Activated CD8-positive, alpha-beta T cell treated with anti-CD3 and anti-CD28 coated beads for 36 hours (primary cell): ENCODE results near the gene PLPPR5. TPM values are rescaled to one million over a fixed set of nuclear protein-coding genes. Genes with fewer than 3 reads are reported as not detected.

ENCODE experiments used
- ATAC-seq: fragments of 200-7000 bp; cut with Tn5 transposase; one replicate; pipeline ENCODE4 v1.10.0; 2021; ENCODE audit warnings: mild to moderate bottlenecking, moderate library complexity
- CTCF ChIA-PET: fragments of 350-600 bp; sonication (Branson Sonifier 250); formaldehyde crosslinking; loops from one replicate; lab custom pipeline; 2021; ENCODE audit warnings: antibody characterized with exemption; lab: Charles Lee
- POLR2A ChIA-PET: fragments of 350-600 bp; sonication (Branson Sonifier 250); formaldehyde crosslinking; loops from one replicate; lab custom pipeline; 2021; ENCODE audit warnings: antibody characterized with exemption; lab: Charles Lee
- DNase-seq: peaks from one replicate; pipeline ENCODE4 v3.0.0-alpha.2; 2020
- H3K27ac Mint-ChIP-seq: one replicate; pipeline ENCODE4 v1.8.0; 2021; ENCODE audit warnings: mild to moderate bottlenecking, mixed read lengths
- H3K27me3 Mint-ChIP-seq: one replicate; pipeline ENCODE4 v1.8.0; 2021; ENCODE audit warnings: mixed read lengths
- H3K36me3 Mint-ChIP-seq: one replicate; pipeline ENCODE4 v1.8.0; 2021; ENCODE audit warnings: low read depth, mixed read lengths
- H3K4me1 Mint-ChIP-seq: one replicate; pipeline ENCODE4 v1.8.0; 2021; ENCODE audit warnings: low read depth, mixed read lengths
- H3K4me3 Mint-ChIP-seq: one replicate; pipeline ENCODE4 v1.8.0; 2021; ENCODE audit warnings: mild to moderate bottlenecking, moderate library complexity, mixed read lengths
- H3K9me3 Mint-ChIP-seq: one replicate; pipeline ENCODE4 v1.8.0; 2021; ENCODE audit warnings: mixed read lengths
- intact Hi-C: fragments of 100-400 bp; cut with micrococcal nuclease; formaldehyde crosslinking; loops from one replicate; pipeline ENCODE4 v1.10.0; 2022
- total RNA-seq, 2 experiments: library from RNA; stranded (reverse); gene quantifications; one replicate each; pipeline ENCODE4 v1.2.3, GENCODE V29; 2021
- TF ChIP-seq, protein P1 (sequence below): fragments of 200-600 bp; IDR thresholded peaks from one replicate; pipeline ENCODE4 v1.8.0; 2022; ENCODE audit warnings: antibody characterized with exemption, mild to moderate bottlenecking

PLPPR5 gene
- total RNA-seq, 2 experiments from 2014 or later: 0.07 TPM

DNA sequence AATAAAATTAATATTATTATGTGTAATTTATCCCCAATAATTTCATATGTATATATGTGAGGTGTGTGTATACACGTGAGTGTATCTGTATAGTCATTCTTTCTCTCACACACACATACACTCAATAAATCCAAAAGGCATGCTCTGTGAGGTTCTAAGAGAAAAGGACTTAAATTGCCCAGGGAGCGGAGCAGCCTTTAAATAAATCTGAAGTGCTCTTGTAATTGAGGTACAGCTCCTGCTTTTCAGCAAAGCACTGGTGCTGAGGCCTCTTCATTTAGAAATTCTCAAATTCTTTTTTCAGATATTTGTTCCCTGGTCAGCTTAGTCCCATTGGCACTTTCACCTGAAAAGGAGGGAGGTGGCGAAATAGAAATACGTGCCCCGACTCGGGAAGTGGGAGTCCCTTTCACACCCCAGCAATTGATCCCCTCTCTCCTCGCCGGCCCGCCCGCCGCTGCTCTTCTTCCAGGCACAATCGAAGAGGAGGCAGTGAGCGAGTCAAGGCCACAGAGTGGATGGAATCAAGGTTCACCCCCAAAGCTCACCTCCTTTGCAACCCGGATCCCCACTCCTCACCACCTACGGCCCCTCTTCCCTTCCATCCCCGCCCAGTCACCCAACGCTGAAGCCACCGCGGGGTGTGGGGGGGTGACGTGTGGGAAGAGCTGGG, 944 bp downstream of the PLPPR5 start:
- peaks cover 53% of the 10 kb centered on the region for H3K27me3 Mint-ChIP-seq
- peaks cover 3% of the 10 kb centered on the region for H3K4me1 Mint-ChIP-seq
- intact Hi-C loops: no loop called here
- H3K27ac Mint-ChIP-seq: no peak overlapping the region
- POLR2A ChIA-PET: no interaction called here
- CTCF ChIA-PET: no interaction called here
- no peak for DNase-seq
- no peaks in the 10 kb centered on the region for H3K9me3 Mint-ChIP-seq
- ATAC-seq: no peak
- no peaks in the 10 kb centered on the region for H3K36me3 Mint-ChIP-seq
- TF ChIP-seq, protein P1, sequence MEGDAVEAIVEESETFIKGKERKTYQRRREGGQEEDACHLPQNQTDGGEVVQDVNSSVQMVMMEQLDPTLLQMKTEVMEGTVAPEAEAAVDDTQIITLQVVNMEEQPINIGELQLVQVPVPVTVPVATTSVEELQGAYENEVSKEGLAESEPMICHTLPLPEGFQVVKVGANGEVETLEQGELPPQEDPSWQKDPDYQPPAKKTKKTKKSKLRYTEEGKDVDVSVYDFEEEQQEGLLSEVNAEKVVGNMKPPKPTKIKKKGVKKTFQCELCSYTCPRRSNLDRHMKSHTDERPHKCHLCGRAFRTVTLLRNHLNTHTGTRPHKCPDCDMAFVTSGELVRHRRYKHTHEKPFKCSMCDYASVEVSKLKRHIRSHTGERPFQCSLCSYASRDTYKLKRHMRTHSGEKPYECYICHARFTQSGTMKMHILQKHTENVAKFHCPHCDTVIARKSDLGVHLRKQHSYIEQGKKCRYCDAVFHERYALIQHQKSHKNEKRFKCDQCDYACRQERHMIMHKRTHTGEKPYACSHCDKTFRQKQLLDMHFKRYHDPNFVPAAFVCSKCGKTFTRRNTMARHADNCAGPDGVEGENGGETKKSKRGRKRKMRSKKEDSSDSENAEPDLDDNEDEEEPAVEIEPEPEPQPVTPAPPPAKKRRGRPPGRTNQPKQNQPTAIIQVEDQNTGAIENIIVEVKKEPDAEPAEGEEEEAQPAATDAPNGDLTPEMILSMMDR: no peak
- H3K4me3 Mint-ChIP-seq: peak overlapping the region; percentile 45

DNA sequence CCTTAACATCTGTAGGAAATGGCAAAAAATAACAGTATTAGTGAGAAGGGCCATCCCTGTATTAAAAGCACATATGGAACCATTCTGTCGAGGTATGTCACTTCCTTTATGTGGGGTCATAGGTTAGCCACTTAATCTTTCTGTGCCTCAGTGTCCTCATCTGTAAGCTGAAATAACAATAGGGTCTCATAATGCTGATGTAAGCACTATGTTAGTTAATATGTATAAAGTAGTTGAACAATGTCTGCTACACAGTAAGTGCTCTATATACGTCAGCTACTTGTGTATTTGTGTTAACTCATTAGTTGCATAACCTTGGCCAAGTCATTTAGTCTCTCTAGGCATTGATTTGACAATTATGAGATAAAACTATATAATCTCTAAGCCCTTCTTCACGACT, 11.8 kb downstream of the PLPPR5 start:
- ChIA-PET POLR2A (no interaction called here), CTCF (no interaction called here)
- DNase-seq (no peak), ATAC-seq (no peak)
- no peaks in the 10 kb centered on the region for H3K9me3 Mint-ChIP-seq
- no peak overlapping the region for H3K27ac Mint-ChIP-seq
- no peak overlapping the region for H3K4me3 Mint-ChIP-seq
- peaks cover 7% of the 10 kb centered on the region for H3K4me1 Mint-ChIP-seq
- TF ChIP-seq, protein P1: no peak
- intact Hi-C loops: no loop called here
- peaks cover 2% of the 10 kb centered on the region for H3K27me3 Mint-ChIP-seq
- H3K36me3 Mint-ChIP-seq: no peaks in the 10 kb centered on the region

DNA sequence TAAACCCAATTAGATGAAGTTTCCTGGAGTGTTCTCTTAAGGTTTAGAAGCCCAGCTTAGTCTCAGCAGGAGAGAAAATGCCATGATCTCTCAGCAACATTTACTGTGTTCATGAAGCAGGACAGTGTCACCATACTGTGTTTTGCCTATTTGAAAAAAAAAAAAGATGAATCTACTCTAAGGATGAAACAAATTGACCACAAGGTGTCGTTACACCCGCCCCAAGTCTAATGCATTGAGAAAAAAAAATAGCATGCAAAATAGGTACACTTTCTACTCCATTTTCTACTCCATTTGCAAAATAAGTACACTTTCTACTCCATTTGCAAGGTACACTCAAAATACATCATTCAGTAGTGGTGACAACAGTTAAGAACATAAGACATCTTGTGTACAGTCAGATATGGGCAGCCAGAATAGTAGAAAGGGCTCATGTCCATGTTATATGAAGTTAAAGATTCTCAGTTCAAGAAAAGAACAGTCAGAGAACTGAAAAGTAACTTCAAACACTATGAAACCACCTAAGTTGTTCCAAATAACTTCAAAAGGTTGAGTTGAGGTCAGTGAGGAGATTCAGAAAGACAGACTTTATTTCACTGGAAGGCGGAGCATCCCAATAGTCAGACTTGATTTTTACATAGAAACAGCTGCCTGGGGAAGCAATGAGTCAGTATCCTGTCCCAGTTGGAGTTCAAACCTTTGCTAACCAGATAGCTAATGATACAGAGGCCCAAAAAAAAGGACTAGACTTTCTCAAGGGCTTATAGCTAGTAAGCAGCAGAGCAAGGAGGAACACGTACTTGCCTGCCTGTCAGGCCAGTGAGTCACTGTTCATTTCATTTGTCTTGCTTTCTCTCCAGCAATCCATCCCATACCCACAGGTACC, 13.3 kb downstream of the PLPPR5 start:
- CTCF ChIA-PET: interaction anchor here (0.8 kb wide), 1 partner anchor 14 kb away, joined by 3 read pairs; the partner anchor contains the start of gene PLPPR5
- intact Hi-C loops: no loop called here
- peak; percentile 85 for ATAC-seq
- peaks cover 7% of the 10 kb centered on the region for H3K4me1 Mint-ChIP-seq
- TF ChIP-seq, protein P1: peak; percentile 15
- peak; percentile 50 for DNase-seq
- no peaks in the 10 kb centered on the region for H3K27me3 Mint-ChIP-seq
- no peaks in the 10 kb centered on the region for H3K36me3 Mint-ChIP-seq
- H3K4me3 Mint-ChIP-seq: no peak overlapping the region
- H3K9me3 Mint-ChIP-seq: no peaks in the 10 kb centered on the region
- POLR2A ChIA-PET: no interaction called here
- H3K27ac Mint-ChIP-seq: peak overlapping the region; percentile 52

DNA sequence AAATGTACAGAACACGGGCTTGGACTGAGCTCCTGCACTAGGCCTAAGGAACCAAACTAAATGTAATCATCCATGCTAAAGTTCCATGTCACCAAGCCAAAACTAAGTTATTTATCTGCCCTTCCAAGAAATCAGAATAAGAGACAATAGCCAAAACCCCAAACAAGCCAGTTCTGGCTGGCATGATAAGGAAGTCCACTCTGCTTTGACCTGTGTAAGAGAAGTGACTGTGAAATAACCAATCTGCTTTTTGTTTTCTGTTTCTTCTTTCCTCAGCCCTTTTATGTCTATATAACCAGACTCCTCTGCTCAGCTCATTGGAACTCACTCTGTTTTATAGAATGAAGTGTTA, 15.1 kb downstream of the PLPPR5 start:
- TF ChIP-seq, protein P1: no peak
- Mint-ChIP-seq H3K36me3 (no peaks in the 10 kb centered on the region), H3K4me3 (no peak overlapping the region), H3K9me3 (no peaks in the 10 kb centered on the region), H3K27ac (no peak overlapping the region), H3K27me3 (no peaks in the 10 kb centered on the region), H3K4me1 (peaks cover 7% of the 10 kb centered on the region)
- ChIA-PET CTCF (interaction anchor here (0.7 to 1.2 kb wide), 2 partner anchors 22 to 196 kb away, joined by 3 read pairs; no protein-coding TSS in a partner anchor), POLR2A (interaction anchor here (0.6 kb wide), 1 partner anchor 87 kb away, joined by 3 read pairs; no protein-coding TSS in a partner anchor)
- ATAC-seq (no peak), DNase-seq (no peak)
- intact Hi-C loops: no loop called here
